K562 (cell line): ENCODE results near the gene PFDN2. TPM values are rescaled to one million over a fixed set of nuclear protein-coding genes. Genes with fewer than 3 reads are reported as not detected.

ENCODE experiments used
- BHLHE40 ChIP-seq: IDR thresholded peaks from 2 replicates; pipeline ENCODE4 v1.6.1; 2011; ENCODE audit warnings: low read length, improper control_type of control experiment
- CBX8 ChIP-seq: fragments of 200-600 bp; sonication (generic); IDR thresholded peaks from 2 replicates; pipeline ENCODE4 v1.6.1; 2012; ENCODE audit warnings: borderline replicate concordance, mixed run types, low read depth, mild to moderate bottlenecking, moderate library complexity, mixed read lengths, low read length, control low read depth, inconsistent platforms; ENCODE audit not compliant: poor library complexity, severe bottlenecking; ENCODE audit errors: extremely low read depth
- E2F3 ChIP-seq: fragments of 250-450 bp; sonication (Bioruptor Pico); IDR thresholded peaks from 2 replicates; pipeline ENCODE4 v1.4.0; 2020; ENCODE audit warnings: mild to moderate bottlenecking
- ELK1 ChIP-seq: sonication (generic); formaldehyde crosslinking; IDR thresholded peaks from 2 replicates; pipeline ENCODE4 v1.8.1; 2022; ENCODE audit warnings: missing genetic modification reagents
- GTF2E2 ChIP-seq: fragments of 200-800 bp; sonication (Bioruptor generic); IDR thresholded peaks from 2 replicates; pipeline ENCODE4 v1.6.1; 2016; ENCODE audit warnings: missing genetic modification characterization, missing compliant biosample characterization
- NCOA4 ChIP-seq: fragments of 450-650 bp; IDR thresholded peaks from 2 replicates; pipeline ENCODE4 v1.6.1; 2018; ENCODE audit warnings: mild to moderate bottlenecking; ENCODE audit not compliant: partially characterized antibody
- NELFE ChIP-seq: IDR thresholded peaks from 2 replicates; pipeline ENCODE4 v1.6.1; 2011; ENCODE audit warnings: mild to moderate bottlenecking; ENCODE audit not compliant: insufficient read depth, insufficient read length
- NFE2 ChIP-seq: IDR thresholded peaks from 2 replicates; pipeline ENCODE4 v1.6.1; 2014; ENCODE audit warnings: antibody characterized with exemption, low read depth
- NFIC ChIP-seq: fragments of 450-650 bp; IDR thresholded peaks from 2 replicates; pipeline ENCODE4 v1.6.1; 2017; ENCODE audit warnings: mild to moderate bottlenecking, inconsistent platforms
- NR2C1 ChIP-seq, 2 experiments: fragments of 450-650 bp; IDR thresholded peaks; 2 replicates each; pipeline ENCODE4 v1.6.1; 2017; ENCODE audit warnings: mild to moderate bottlenecking in 2 of 2, antibody characterized with exemption in 1 of 2, inconsistent platforms in 1 of 2, missing compliant biosample characterization in 1 of 2, missing genetic modification characterization in 1 of 2
- PRDM10 ChIP-seq: fragments of 450-650 bp; IDR thresholded peaks from 2 replicates; pipeline ENCODE4 v1.6.1; 2018; ENCODE audit not compliant: partially characterized antibody
- RBM39 ChIP-seq: fragments of 200-400 bp; formaldehyde crosslinking; optimal IDR thresholded peaks from 2 replicates; pipeline ENCODE3; 2018; ENCODE audit warnings: low read depth, low read length
- RNF2 ChIP-seq: sonication (generic); IDR thresholded peaks from 2 replicates; pipeline ENCODE4 v1.6.1; 2016
- SMC3 ChIP-seq: conservative IDR thresholded peaks from 2 replicates; pipeline ENCODE4 v1.6.1; 2011; ENCODE audit warnings: low read depth, low read length, improper control_type of control experiment; ENCODE audit not compliant: insufficient read depth
- SRSF7 ChIP-seq: fragments of 200-400 bp; formaldehyde crosslinking; optimal IDR thresholded peaks from 2 replicates; pipeline ENCODE3; 2017; ENCODE audit warnings: mild to moderate bottlenecking, low read depth, low read length
- STAT5B ChIP-seq: fragments of 250-450 bp; sonication (Bioruptor Pico); IDR thresholded peaks from 2 replicates; pipeline ENCODE4 v1.8.0; 2021; ENCODE audit warnings: mild to moderate bottlenecking, inconsistent platforms
- TEAD2 ChIP-seq: fragments of 450-650 bp; IDR thresholded peaks from 2 replicates; pipeline ENCODE4 v1.6.1; 2016; ENCODE audit warnings: missing genetic modification characterization, control low read depth, missing compliant biosample characterization
- polyA plus RNA-seq, 8 experiments: library from polyadenylated mRNA; depleted of rRNA in 4 of 8; stranded (reverse) in 5 of 8; unstranded in 3 of 8; fragments of >200 nt; fragmentation: Nextera tagmentation in 2 of 8; fragmentation: Illumina TruSeq in 1 of 8; extraction: Ambion mirVana in 2 of 8; extraction: Trizol in 1 of 8; gene quantifications; 2 replicates each; pipeline versions ENCODE4 v1.2.1 to v1.2.3, GENCODE V29; 2011 to 2014; ENCODE audit warnings: inconsistent platforms in 1 of 8, missing spikeins in 1 of 8
- total RNA-seq, 7 experiments: library from RNA; depleted of rRNA in 6 of 7; stranded (reverse); fragments of >200 nt in 6 of 7; fragmentation: Illumina TruSeq in 2 of 7; extraction: Trizol in 2 of 7; gene quantifications; 2 replicates each; pipeline versions ENCODE4 v1.2.1 to v1.2.3, GENCODE V29; 2011 to 2021; ENCODE audit warnings: low replicate concordance in 1 of 7
- TF ChIP-seq, protein P1 (sequence below): sonication (generic); formaldehyde crosslinking; IDR thresholded peaks from 2 replicates; pipeline ENCODE4 v1.4.0; 2020; ENCODE audit warnings: mild to moderate bottlenecking, missing genetic modification reagents
- TF ChIP-seq, protein P2 (sequence below), 3 experiments: IDR thresholded peaks in 2 of 3; conservative IDR thresholded peaks in 1 of 3; 2 replicates each; pipeline ENCODE4 v1.5.1; 2011 to 2012; ENCODE audit warnings: low read length in 3 of 3, mild to moderate bottlenecking in 3 of 3, control low read depth in 2 of 3, improper control_type of control experiment in 1 of 3, inconsistent platforms in 1 of 3, low read depth in 1 of 3, mixed read lengths in 1 of 3, moderate library complexity in 1 of 3; ENCODE audit not compliant: insufficient read depth in 2 of 3

PFDN2 gene
- total and polyA plus RNA-seq, 9 of the 15 experiments (the other 6 are each of a cell fraction or from before 2014, with no cell fraction given): 50.2 to 361 (median 144) TPM

GRCh38 chr1:161139766-161140165 lies 21.9 kb upstream of the PFDN2 start (continued):
- TF ChIP-seq NR2C1 (IDR thresholded peaks at IDR 0.05): no peak
- no peak for TF ChIP-seq NR2C1 (tag; IDR thresholded peaks at IDR 0.05)
- TF ChIP-seq GTF2E2 (tag): no peak
- TF ChIP-seq BHLHE40: no peak
- TF ChIP-seq NFE2: no peak
- no peak for TF ChIP-seq STAT5B (CRISPR knock-in tag)
- peak; percentile 30; the same call in 1 of the 2 replicates for TF ChIP-seq SMC3
- TF ChIP-seq ELK1 (CRISPR knock-in tag): no peak
- TF ChIP-seq, protein P1, sequence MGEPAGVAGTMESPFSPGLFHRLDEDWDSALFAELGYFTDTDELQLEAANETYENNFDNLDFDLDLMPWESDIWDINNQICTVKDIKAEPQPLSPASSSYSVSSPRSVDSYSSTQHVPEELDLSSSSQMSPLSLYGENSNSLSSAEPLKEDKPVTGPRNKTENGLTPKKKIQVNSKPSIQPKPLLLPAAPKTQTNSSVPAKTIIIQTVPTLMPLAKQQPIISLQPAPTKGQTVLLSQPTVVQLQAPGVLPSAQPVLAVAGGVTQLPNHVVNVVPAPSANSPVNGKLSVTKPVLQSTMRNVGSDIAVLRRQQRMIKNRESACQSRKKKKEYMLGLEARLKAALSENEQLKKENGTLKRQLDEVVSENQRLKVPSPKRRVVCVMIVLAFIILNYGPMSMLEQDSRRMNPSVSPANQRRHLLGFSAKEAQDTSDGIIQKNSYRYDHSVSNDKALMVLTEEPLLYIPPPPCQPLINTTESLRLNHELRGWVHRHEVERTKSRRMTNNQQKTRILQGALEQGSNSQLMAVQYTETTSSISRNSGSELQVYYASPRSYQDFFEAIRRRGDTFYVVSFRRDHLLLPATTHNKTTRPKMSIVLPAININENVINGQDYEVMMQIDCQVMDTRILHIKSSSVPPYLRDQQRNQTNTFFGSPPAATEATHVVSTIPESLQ (CRISPR knock-in tag): no peak
- TF ChIP-seq RNF2: no peak
- no peak for TF ChIP-seq PRDM10
- no peak for TF ChIP-seq NCOA4
- no peak for TF ChIP-seq NELFE
- no peak for TF ChIP-seq TEAD2
- no peak for TF ChIP-seq RBM39
- TF ChIP-seq, protein P2, sequence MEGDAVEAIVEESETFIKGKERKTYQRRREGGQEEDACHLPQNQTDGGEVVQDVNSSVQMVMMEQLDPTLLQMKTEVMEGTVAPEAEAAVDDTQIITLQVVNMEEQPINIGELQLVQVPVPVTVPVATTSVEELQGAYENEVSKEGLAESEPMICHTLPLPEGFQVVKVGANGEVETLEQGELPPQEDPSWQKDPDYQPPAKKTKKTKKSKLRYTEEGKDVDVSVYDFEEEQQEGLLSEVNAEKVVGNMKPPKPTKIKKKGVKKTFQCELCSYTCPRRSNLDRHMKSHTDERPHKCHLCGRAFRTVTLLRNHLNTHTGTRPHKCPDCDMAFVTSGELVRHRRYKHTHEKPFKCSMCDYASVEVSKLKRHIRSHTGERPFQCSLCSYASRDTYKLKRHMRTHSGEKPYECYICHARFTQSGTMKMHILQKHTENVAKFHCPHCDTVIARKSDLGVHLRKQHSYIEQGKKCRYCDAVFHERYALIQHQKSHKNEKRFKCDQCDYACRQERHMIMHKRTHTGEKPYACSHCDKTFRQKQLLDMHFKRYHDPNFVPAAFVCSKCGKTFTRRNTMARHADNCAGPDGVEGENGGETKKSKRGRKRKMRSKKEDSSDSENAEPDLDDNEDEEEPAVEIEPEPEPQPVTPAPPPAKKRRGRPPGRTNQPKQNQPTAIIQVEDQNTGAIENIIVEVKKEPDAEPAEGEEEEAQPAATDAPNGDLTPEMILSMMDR (IDR thresholded peaks at IDR 0.05 in 2 of 3, conservative IDR thresholded peaks at IDR 0.05 in 1 of 3; ENCODE audit: insufficient read depth in 2 of 3, low read depth in 1 of 3, low read length in 3 of 3): peak; percentile 55 to 85 (median 59); a peak in 5 of 6 replicates
- no peak for TF ChIP-seq CBX8
- no peak for TF ChIP-seq SRSF7
- no peak for TF ChIP-seq E2F3 (CRISPR knock-in tag)
- no peak for TF ChIP-seq NFIC
